Neuronal stem cell (in vitro differentiated cells): ENCODE measurements around the gene RARRES2.

ENCODE experiments used
- DNase-seq: peaks from one replicate; pipeline ENCODE4 v3.0.0-alpha.2; 2013; ENCODE audit warnings: low spot score
- H2AFZ ChIP-seq: one replicate; pipeline ENCODE4 v1.6.1; 2013; ENCODE audit warnings: mild to moderate bottlenecking, low read length, inconsistent platforms
- H2AK5ac ChIP-seq: 2 replicates; pipeline ENCODE4 v1.6.1; 2013; ENCODE audit warnings: low read depth, mild to moderate bottlenecking, inconsistent platforms, low read length, moderate library complexity, mixed read lengths
- H2BK120ac ChIP-seq: 2 replicates; pipeline ENCODE4 v1.6.1; 2013; ENCODE audit warnings: low read depth, mild to moderate bottlenecking, inconsistent platforms, low read length, moderate library complexity, mixed read lengths
- H2BK12ac ChIP-seq: one replicate; pipeline ENCODE4 v1.6.1; 2013; ENCODE audit warnings: low read length, inconsistent platforms
- H2BK15ac ChIP-seq: 2 replicates; pipeline ENCODE4 v1.6.1; 2013; ENCODE audit warnings: mild to moderate bottlenecking, low read length, inconsistent platforms, mixed read lengths
- H2BK5ac ChIP-seq: one replicate; pipeline ENCODE4 v1.6.1; 2013; ENCODE audit warnings: inconsistent platforms, mild to moderate bottlenecking, low read length, moderate library complexity
- H3K14ac ChIP-seq: one replicate; pipeline ENCODE4 v1.6.1; 2013; ENCODE audit warnings: low read length, inconsistent platforms
- H3K18ac ChIP-seq: 2 replicates; pipeline ENCODE4 v1.6.1; 2013; ENCODE audit warnings: low read length, inconsistent platforms
- H3K23ac ChIP-seq: 2 replicates; pipeline ENCODE4 v1.6.1; 2013; ENCODE audit warnings: low read depth, mild to moderate bottlenecking, mixed read lengths, low read length, inconsistent platforms; ENCODE audit not compliant: poor library complexity
- H3K27ac ChIP-seq: replicated peaks from 3 replicates; pipeline ENCODE4 v1.5.1; 2013; ENCODE audit warnings: low read length, inconsistent platforms
- H3K27me3 ChIP-seq, 3 experiments: 2 replicates each; pipeline ENCODE4 v1.6.1; 2013; ENCODE audit warnings: low read length in 3 of 3, mild to moderate bottlenecking in 2 of 3, inconsistent platforms in 1 of 3, low read depth in 1 of 3, mixed read lengths in 1 of 3, moderate library complexity in 1 of 3; ENCODE audit not compliant: control insufficient read depth in 3 of 3, insufficient read depth in 3 of 3
- H3K36me3 ChIP-seq, 2 donors: replicated peaks in 1 of 2; 2 replicates each; pipeline ENCODE4 v1.6.1; 2013; ENCODE audit warnings: low read length in 2 of 2; ENCODE audit not compliant: control insufficient read depth in 2 of 2, insufficient read depth in 2 of 2
- H3K4ac ChIP-seq: 2 replicates; pipeline ENCODE4 v1.6.1; 2013; ENCODE audit warnings: inconsistent platforms, mild to moderate bottlenecking, low read length, moderate library complexity
- H3K4me1 ChIP-seq, 2 donors: 1 replicate in 1 of 2; 2 replicates in 1 of 2; pipeline ENCODE4 v1.6.1; 2013; ENCODE audit warnings: low read length in 2 of 2, low read depth in 1 of 2; ENCODE audit not compliant: control insufficient read depth in 2 of 2, insufficient read depth in 1 of 2
- H3K4me2 ChIP-seq: one replicate; pipeline ENCODE4 v1.6.1; 2013; ENCODE audit warnings: mild to moderate bottlenecking, low read length, inconsistent platforms; ENCODE audit not compliant: insufficient read depth, poor library complexity, severe bottlenecking
- H3K4me3 ChIP-seq, 2 donors: 2 replicates each; pipeline ENCODE4 v1.5.1; 2013; ENCODE audit warnings: low read length in 2 of 2, mild to moderate bottlenecking in 2 of 2, inconsistent platforms in 1 of 2, moderate library complexity in 1 of 2
- H3K79me1 ChIP-seq: one replicate; pipeline ENCODE4 v1.6.1; 2013; ENCODE audit warnings: low read depth, mild to moderate bottlenecking, inconsistent platforms, low read length, moderate library complexity
- H3K9ac ChIP-seq: one replicate; pipeline ENCODE4 v1.6.1; 2013; ENCODE audit warnings: mild to moderate bottlenecking, low read depth, low read length, inconsistent platforms; ENCODE audit not compliant: poor library complexity
- H3K9me3 ChIP-seq, 2 donors: replicated peaks in 1 of 2; 2 replicates each; pipeline versions ENCODE3 to v1.6.1; 2013; ENCODE audit warnings: low read length in 2 of 2, mild to moderate bottlenecking in 2 of 2, inconsistent platforms in 1 of 2, low read depth in 1 of 2, mixed read lengths in 1 of 2, moderate library complexity in 1 of 2; ENCODE audit not compliant: control insufficient read depth in 2 of 2, insufficient read depth in 1 of 2
- H4K8ac ChIP-seq: one replicate; pipeline ENCODE4 v1.6.1; 2013; ENCODE audit warnings: low read depth, mild to moderate bottlenecking, inconsistent platforms, low read length, moderate library complexity
- H4K91ac ChIP-seq: one replicate; pipeline ENCODE4 v1.6.1; 2013; ENCODE audit warnings: low read length, low read depth, mild to moderate bottlenecking, inconsistent platforms; ENCODE audit not compliant: poor library complexity
- WGBS, 2 donors: extraction: QIAGEN DNeasy Blood & Tissue Kit; methylation state at CpG; one replicate each; pipeline ENCODE4 v1.1.7; 2013; ENCODE audit warnings: missing lambda C conversion rate in 2 of 2, mixed read lengths in 1 of 2; ENCODE audit not compliant: insufficient read length in 2 of 2, insufficient replicate concordance in 1 of 2; ENCODE audit errors: extremely low coverage in 2 of 2; 5-methylcytosine and 5-hydroxymethylcytosine counted together

The RARRES2 gene

DNA sequence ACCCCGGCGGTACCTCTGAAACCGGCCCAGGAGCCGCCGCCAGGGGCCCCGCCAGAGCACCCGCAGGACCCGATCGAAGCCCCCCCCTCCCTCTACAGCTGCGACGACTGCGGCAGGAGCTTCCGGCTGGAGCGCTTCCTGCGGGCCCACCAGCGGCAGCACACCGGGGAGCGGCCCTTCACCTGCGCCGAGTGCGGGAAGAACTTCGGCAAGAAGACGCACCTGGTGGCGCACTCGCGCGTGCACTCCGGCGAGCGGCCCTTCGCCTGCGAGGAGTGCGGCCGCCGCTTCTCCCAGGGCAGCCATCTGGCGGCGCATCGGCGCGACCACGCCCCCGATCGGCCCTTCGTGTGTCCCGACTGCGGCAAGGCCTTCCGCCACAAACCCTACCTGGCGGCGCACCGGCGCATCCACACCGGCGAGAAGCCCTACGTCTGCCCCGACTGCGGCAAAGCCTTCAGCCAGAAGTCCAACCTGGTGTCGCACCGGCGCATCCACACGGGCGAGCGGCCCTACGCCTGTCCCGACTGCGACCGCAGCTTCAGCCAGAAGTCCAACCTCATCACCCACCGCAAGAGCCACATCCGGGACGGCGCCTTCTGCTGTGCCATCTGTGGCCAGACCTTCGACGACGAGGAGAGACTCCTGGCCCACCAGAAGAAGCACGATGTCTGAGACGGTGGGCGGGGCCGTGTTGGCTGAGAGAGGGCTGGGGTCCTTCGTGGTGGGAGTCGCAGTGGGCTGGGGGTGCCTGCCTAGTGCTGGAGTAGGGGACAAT lies 31.0 kb upstream of the RARRES2 start:
- Histone ChIP-seq H4K91ac (no peak overlapping the region), H3K4me1 (peaks cover 16 to 23% of the 10 kb centered on the region in 2 donors), H3K9me3 (no peaks in the 10 kb centered on the region), H3K79me1 (peaks cover 23% of the 10 kb centered on the region), H2BK5ac (no peak overlapping the region), H2AK5ac (no peak overlapping the region), H3K4ac (no peak overlapping the region), H3K9ac (no peak overlapping the region), H2BK12ac (no peak overlapping the region), H3K4me2 (no peak overlapping the region), H3K4me3 (peak overlapping the region in 1 of 2 donors; percentile 32), H3K36me3 (peaks cover 38 to 60% of the 10 kb centered on the region in 2 donors), H3K14ac (peak overlapping the region; percentile 51), H2BK120ac (no peak overlapping the region), H4K8ac (peak overlapping the region; percentile 97), H2AFZ (no peak overlapping the region), H3K27me3 (no peaks in the 10 kb centered on the region), H3K27ac (no peak overlapping the region), H3K23ac (peak overlapping the region; percentile 97), H3K18ac (no peak overlapping the region), H2BK15ac (no peak overlapping the region)
- no CpG with 5 or more reads among the region's 79 CpGs for WGBS, 2 donors
- DNase-seq = no peak

DNA sequence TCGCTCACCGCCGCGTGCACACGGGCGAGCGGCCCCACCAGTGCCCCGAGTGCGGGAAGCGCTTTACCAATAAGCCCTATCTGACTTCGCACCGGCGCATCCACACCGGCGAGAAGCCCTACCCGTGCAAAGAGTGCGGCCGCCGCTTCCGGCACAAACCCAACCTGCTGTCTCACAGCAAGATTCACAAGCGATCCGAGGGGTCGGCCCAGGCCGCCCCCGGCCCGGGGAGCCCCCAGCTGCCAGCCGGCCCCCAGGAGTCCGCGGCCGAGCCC lies 30.5 kb upstream of the RARRES2 start:
- Histone ChIP-seq H3K4me2 (no peak overlapping the region), H2BK15ac (no peak overlapping the region), H2BK120ac (no peak overlapping the region), H2AFZ (no peak overlapping the region), H3K4ac (no peak overlapping the region), H3K23ac (no peak overlapping the region), H4K8ac (no peak overlapping the region), H3K18ac (no peak overlapping the region), H3K9me3 (no peaks in the 10 kb centered on the region), H3K14ac (no peak overlapping the region), H2BK12ac (no peak overlapping the region), H4K91ac (no peak overlapping the region), H2BK5ac (no peak overlapping the region), H3K79me1 (peaks cover 23% of the 10 kb centered on the region), H3K27me3 (no peaks in the 10 kb centered on the region), H3K27ac (no peak overlapping the region), H3K4me3 (no peak overlapping the region), H3K4me1 (peaks cover 13 to 23% of the 10 kb centered on the region in 2 donors), H3K36me3 (peaks cover 38 to 60% of the 10 kb centered on the region in 2 donors), H2AK5ac (no peak overlapping the region), H3K9ac (no peak overlapping the region)
- no CpG with 5 or more reads among the region's 30 CpGs for WGBS, 2 donors
- DNase-seq = no peak

DNA sequence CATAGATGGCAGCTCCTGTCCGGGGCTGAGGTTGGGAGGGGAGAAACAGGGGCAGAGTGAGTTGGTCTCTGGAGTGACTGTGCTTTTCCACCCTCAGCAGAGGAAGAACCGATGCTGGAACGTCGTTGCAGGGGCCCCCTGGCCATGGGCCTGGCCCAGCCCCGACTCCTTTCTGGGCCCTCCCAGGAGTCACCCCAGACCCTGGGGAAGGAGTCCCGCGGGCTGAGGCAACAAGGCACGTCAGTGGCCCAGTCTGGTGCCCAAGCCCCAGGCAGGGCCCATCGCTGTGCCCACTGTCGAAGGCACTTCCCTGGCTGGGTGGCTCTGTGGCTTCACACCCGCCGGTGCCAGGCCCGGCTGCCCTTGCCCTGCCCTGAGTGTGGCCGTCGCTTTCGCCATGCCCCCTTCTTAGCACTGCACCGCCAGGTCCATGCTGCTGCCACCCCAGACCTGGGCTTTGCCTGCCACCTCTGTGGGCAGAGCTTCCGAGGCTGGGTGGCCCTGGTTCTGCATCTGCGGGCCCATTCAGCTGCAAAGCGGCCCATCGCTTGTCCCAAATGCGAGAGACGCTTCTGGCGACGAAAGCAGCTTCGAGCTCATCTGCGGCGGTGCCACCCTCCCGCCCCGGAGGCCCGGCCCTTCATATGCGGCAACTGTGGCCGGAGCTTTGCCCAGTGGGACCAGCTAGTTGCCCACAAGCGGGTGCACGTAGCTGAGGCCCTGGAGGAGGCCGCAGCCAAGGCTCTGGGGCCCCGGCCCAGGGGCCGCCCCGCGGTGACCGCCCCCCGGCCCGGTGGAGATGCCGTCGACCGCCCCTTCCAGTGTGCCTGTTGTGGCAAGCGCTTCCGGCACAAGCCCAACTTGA lies 29.9 kb upstream of the RARRES2 start:
- WGBS, 2 donors = no CpG with 5 or more reads among the region's 48 CpGs
- no peak overlapping the region for H3K27ac ChIP-seq
- H3K9me3 ChIP-seq = no peaks in the 10 kb centered on the region

DNA sequence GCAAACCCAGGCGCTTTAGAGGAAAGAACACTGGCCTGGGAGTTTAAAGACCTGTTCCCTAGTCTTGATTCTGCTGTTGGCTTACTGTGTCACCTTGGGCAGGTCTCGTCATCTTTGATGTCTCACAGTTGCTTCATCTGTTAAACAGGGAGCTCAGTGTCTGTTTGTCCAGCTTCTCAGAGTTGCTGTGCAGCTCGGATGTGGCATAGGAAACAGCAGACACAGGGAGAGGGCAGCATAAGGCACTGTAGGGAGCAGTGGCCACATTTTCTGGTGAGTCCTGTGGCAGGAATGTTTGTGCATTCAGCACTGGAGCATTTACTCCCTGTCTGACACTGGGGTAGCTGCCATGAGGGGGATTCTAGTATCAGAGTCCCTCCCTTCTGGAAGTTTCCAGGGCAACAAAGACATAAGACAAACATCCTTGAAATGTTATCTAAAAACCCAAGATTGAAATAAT lies 29.2 kb upstream of the RARRES2 start:
- Histone ChIP-seq H2AK5ac (no peak overlapping the region), H4K91ac (no peak overlapping the region), H3K4me3 (peak overlapping the region in 1 of 2 donors; percentile 72), H3K79me1 (peaks cover 23% of the 10 kb centered on the region), H2AFZ (no peak overlapping the region), H2BK120ac (no peak overlapping the region), H2BK5ac (no peak overlapping the region), H3K4me1 (peaks cover 10 to 23% of the 10 kb centered on the region in 2 donors), H2BK15ac (no peak overlapping the region), H3K27ac (no peak overlapping the region), H3K18ac (no peak overlapping the region), H2BK12ac (no peak overlapping the region), H4K8ac (no peak overlapping the region), H3K23ac (no peak overlapping the region), H3K27me3 (no peaks in the 10 kb centered on the region), H3K36me3 (peaks cover 38 to 56% of the 10 kb centered on the region in 2 donors), H3K4ac (no peak overlapping the region), H3K9me3 (no peaks in the 10 kb centered on the region), H3K9ac (no peak overlapping the region), H3K4me2 (no peak overlapping the region), H3K14ac (no peak overlapping the region)
- no peak for DNase-seq
- WGBS, 2 donors = no CpG with 5 or more reads among the region's 3 CpGs

More for the DNA sequence above, 29.9 kb upstream of the RARRES2 start:
- peaks cover 10 to 20% of the 10 kb centered on the region in 2 donors for H3K4me1 ChIP-seq
- no peak for DNase-seq
- peak overlapping the region; percentile 5 for H2BK5ac ChIP-seq
- H3K14ac ChIP-seq = no peak overlapping the region
- peaks cover 38 to 60% of the 10 kb centered on the region in 2 donors for H3K36me3 ChIP-seq
- no peak overlapping the region for H2BK15ac ChIP-seq
- H3K9ac ChIP-seq = no peak overlapping the region
- H4K8ac ChIP-seq = peak overlapping the region; percentile 23
- peak overlapping the region; percentile 55 for H3K23ac ChIP-seq
- no peak overlapping the region for H2AFZ ChIP-seq
- H3K79me1 ChIP-seq = peaks cover 23% of the 10 kb centered on the region
- H4K91ac ChIP-seq = no peak overlapping the region
- H3K4me3 ChIP-seq = no peak overlapping the region
- H2BK120ac ChIP-seq = no peak overlapping the region
- H2AK5ac ChIP-seq = no peak overlapping the region
- H3K18ac ChIP-seq = no peak overlapping the region
- no peak overlapping the region for H3K4me2 ChIP-seq
- peak overlapping the region; percentile 58 for H2BK12ac ChIP-seq
- H3K27me3 ChIP-seq = no peaks in the 10 kb centered on the region
- H3K4ac ChIP-seq = no peak overlapping the region
